Common myeloid progenitor, CD34-positive (primary cell): Measurements from ENCODE around the gene SLC22A17.
A peak's percentile ranks its signal among the peaks of the same experiment; 100 is the strongest.
"Not testable (repeated sequence)": the region's sequence is repeated elsewhere in the genome, so short reads cannot be mapped to it uniquely, and the experiment has no call there.

Experiments
- CTCF ChIA-PET: fragments of 350-600 bp; sonication (Branson Sonifier 250); formaldehyde crosslinking; loops from one replicate; lab custom pipeline; 2021; ENCODE audit warnings: antibody characterized with exemption; lab: Charles Lee
- POLR2A ChIA-PET: fragments of 350-600 bp; sonication (Branson Sonifier 250); formaldehyde crosslinking; loops from one replicate; lab custom pipeline; 2021; ENCODE audit warnings: antibody characterized with exemption; lab: Charles Lee
- DNase-seq, 3 donors: peaks; one replicate each; pipeline versions ENCODE4 v3.0.0 to v3.0.0-alpha.2; 2013
- H3K27ac ChIP-seq, 2 experiments: 1 replicate in 1 of 2; 2 replicates in 1 of 2; pipeline ENCODE4 v1.7.0; 2013; ENCODE audit warnings: inconsistent platforms in 2 of 2, low read length in 2 of 2, mild to moderate bottlenecking in 2 of 2, low read depth in 1 of 2, moderate library complexity in 1 of 2; ENCODE audit not compliant: severe bottlenecking in 2 of 2, insufficient read depth in 1 of 2, poor library complexity in 1 of 2
- H3K27me3 ChIP-seq, 5 experiments: replicated peaks in 2 of 5; 1 replicate in 3 of 5; 2 replicates in 2 of 5; pipeline versions ENCODE4 v1.6.1 to v1.7.0; 2013; ENCODE audit warnings: low read length in 4 of 5, mild to moderate bottlenecking in 2 of 5, moderate library complexity in 2 of 5, inconsistent platforms in 1 of 5; ENCODE audit not compliant: insufficient read depth in 5 of 5, control insufficient read depth in 4 of 5
- H3K36me3 ChIP-seq, 4 experiments: 1 replicate in 2 of 4; 2 replicates in 2 of 4; pipeline versions ENCODE4 v1.6.1 to v1.7.0; 2013; ENCODE audit warnings: low read length in 3 of 4, control low read depth in 1 of 4, mild to moderate bottlenecking in 1 of 4; ENCODE audit not compliant: control insufficient read depth in 4 of 4, insufficient read depth in 4 of 4
- H3K4me1 ChIP-seq, 4 experiments: 1 replicate in 3 of 4; 2 replicates in 1 of 4; pipeline versions ENCODE4 v1.6.1 to v1.7.1; 2013; ENCODE audit warnings: low read length in 3 of 4, mild to moderate bottlenecking in 3 of 4, control low read depth in 1 of 4, inconsistent platforms in 1 of 4, moderate library complexity in 1 of 4; ENCODE audit not compliant: control insufficient read depth in 4 of 4, insufficient read depth in 4 of 4; ENCODE audit errors: control extremely low read depth in 1 of 4
- H3K4me3 ChIP-seq, 7 experiments: 1 replicate in 4 of 7; 2 replicates in 3 of 7; pipeline versions ENCODE4 v1.5.1 to v1.7.0; 2013; ENCODE audit warnings: mild to moderate bottlenecking in 7 of 7, low read length in 6 of 7, moderate library complexity in 6 of 7, inconsistent platforms in 2 of 7, low read depth in 2 of 7, control low read depth in 1 of 7; ENCODE audit not compliant: insufficient read depth in 4 of 7, control insufficient read depth in 1 of 7; ENCODE audit errors: extremely low read depth in 1 of 7
- H3K9me3 ChIP-seq, 5 experiments: 1 replicate in 4 of 5; 2 replicates in 1 of 5; pipeline versions ENCODE4 v1.6.1 to v1.7.1; 2013; ENCODE audit warnings: low read length in 4 of 5, mild to moderate bottlenecking in 2 of 5, inconsistent platforms in 1 of 5, low read depth in 1 of 5, moderate library complexity in 1 of 5; ENCODE audit not compliant: control insufficient read depth in 4 of 5, insufficient read depth in 2 of 5; ENCODE audit errors: control extremely low read depth in 1 of 5
- WGBS: methylation state at CpG from one replicate; pipeline ENCODE4 v1.1.5; 2013; ENCODE audit not compliant: insufficient coverage; 5-methylcytosine and 5-hydroxymethylcytosine counted together

SLC22A17 gene

GRCh38 chr14:23326491-23327332 lies 26.0 kb downstream of the SLC22A17 start:
- no peak overlapping the region for H3K27ac ChIP-seq
- no peak overlapping the region for H3K4me3 ChIP-seq
- peaks cover 13 to 29% (median 25%) of the 10 kb centered on the region in 4 experiments for H3K36me3 ChIP-seq
- H3K9me3 ChIP-seq, result no peaks in the 10 kb centered on the region
- peaks cover 8 to 14% (median 13%) of the 10 kb centered on the region in 4 experiments for H3K4me1 ChIP-seq
- no peaks in the 10 kb centered on the region for H3K27me3 ChIP-seq
- ChIA-PET POLR2A (interaction anchor here (0.7 to 1.0 kb wide), 2 partner anchors 26 to 123 kb away, joined by 3 to 5 read pairs; no protein-coding TSS in a partner anchor), CTCF (interaction anchor here (0.9 to 7.1 kb wide), 26 partner anchors 9 to 236 kb away, joined by 3 to 108 read pairs (median 4); partner anchors contain the start of genes BCL2L2, CMTM5 and SLC22A17)
- WGBS, result 96% methylated on average over 12 of the region's 13 CpGs
- no peak for DNase-seq

DNA sequence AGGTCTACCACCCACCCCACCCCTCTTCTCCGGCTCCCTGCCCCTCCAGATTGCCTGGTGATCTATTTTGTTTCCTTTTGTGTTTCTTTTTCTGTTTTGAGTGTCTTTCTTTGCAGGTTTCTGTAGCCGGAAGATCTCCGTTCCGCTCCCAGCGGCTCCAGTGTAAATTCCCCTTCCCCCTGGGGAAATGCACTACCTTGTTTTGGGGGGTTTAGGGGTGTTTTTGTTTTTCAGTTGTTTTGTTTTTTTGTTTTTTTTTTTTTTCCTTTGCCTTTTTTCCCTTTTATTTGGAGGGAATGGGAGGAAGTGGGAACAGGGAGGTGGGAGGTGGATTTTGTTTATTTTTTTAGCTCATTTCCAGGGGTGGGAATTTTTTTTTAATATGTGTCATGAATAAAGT lies 26.9 kb downstream of the SLC22A17 start:
- H3K27ac ChIP-seq, H3K9me3 ChIP-seq, H3K27me3 ChIP-seq, DNase-seq, H3K4me3 ChIP-seq: not testable (repeated sequence)
- no CpG with 5 or more reads among the region's 5 CpGs for WGBS
- H3K36me3 ChIP-seq, result peaks cover 13 to 29% (median 25%) of the 10 kb centered on the region in 4 experiments
- CTCF ChIA-PET, result interaction anchor here (1.0 to 7.1 kb wide), 9 partner anchors 17 to 235 kb away, joined by 3 to 108 read pairs (median 7); partner anchors contain the start of genes BCL2L2, CMTM5 and SLC22A17
- POLR2A ChIA-PET, result interaction anchor here (0.6 kb wide), 1 partner anchor 74 kb away, joined by 3 read pairs; no protein-coding TSS in a partner anchor
- H3K4me1 ChIP-seq, result peaks cover 8 to 14% (median 13%) of the 10 kb centered on the region in 4 experiments

DNA sequence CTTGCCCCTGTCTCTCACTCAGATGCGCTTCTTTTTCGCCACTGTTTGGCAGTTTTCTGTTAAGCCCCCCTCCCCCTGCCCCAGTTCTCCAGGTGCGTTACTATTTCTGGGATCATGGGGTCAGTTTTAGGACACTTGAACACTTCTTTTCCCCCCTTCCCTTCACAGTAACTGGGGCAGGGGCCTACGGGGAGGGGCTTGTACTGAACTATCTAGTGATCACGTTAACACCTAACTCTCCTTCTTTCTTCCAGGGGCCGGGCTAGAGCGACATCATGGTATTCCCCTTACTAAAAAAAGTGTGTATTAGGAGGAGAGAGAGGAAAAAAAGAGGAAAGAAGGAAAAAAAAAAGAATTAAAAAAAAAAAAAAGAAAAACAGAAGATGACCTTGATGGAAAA lies 27.7 kb downstream of the SLC22A17 start:
- Histone ChIP-seq H3K27ac (no peak overlapping the region), H3K4me3 (no peak overlapping the region), H3K36me3 (peaks cover 13 to 29% (median 25%) of the 10 kb centered on the region in 4 experiments), H3K27me3 (no peaks in the 10 kb centered on the region), H3K4me1 (peaks cover 8 to 21% (median 20%) of the 10 kb centered on the region in 4 experiments), H3K9me3 (no peaks in the 10 kb centered on the region)
- no peak for DNase-seq
- ChIA-PET CTCF (interaction anchor here (0.7 to 1.6 kb wide), 3 partner anchors 8 to 55 kb away, joined by 3 to 4 read pairs (median 3); no protein-coding TSS in a partner anchor), POLR2A (no interaction called here)
- 92% methylated on average over 2 of the region's 7 CpGs for WGBS

DNA sequence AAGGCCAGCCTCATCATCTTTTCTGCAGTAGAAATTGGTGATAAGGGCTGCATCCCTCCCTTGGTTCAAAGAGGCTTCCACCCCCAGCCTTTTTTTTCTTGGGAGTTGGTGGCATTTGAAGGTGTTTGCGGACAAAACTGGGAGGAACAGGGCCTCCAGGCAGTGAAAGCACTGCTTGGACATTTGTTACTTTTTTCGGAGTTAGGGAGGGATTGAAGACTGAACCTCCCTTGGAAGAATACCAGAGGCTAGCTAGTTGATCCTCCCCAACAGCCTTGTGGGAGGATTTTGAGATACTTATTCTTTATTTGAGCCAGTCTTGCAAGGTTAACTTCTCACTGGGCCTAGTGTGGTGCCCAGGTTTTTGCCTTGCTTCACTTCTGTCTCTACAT lies 28.2 kb downstream of the SLC22A17 start:
- WGBS, result 100% methylated on average over 2 of the region's 2 CpGs
- ChIA-PET POLR2A (no interaction called here), CTCF (interaction anchor here (0.7 to 1.6 kb wide), 4 partner anchors 9 to 55 kb away, joined by 3 to 4 read pairs (median 3); no protein-coding TSS in a partner anchor)

GRCh38 chr14:23323838-23324454 lies 28.7 kb downstream of the SLC22A17 start:
- CTCF ChIA-PET, result interaction anchor here (1.1 to 9.1 kb wide), 6 partner anchors 9 to 236 kb away, joined by 3 to 177 read pairs (median 4); partner anchors contain the start of genes BCL2L2 and PPP1R3E
- H3K4me1 ChIP-seq, result peaks cover 8 to 25% (median 22%) of the 10 kb centered on the region in 4 experiments
- POLR2A ChIA-PET, result no interaction called here
- peaks cover 13 to 29% (median 25%) of the 10 kb centered on the region in 4 experiments for H3K36me3 ChIP-seq
- H3K27ac ChIP-seq, result no peak overlapping the region
- H3K4me3 ChIP-seq, result no peak overlapping the region
- no peaks in the 10 kb centered on the region for H3K27me3 ChIP-seq
- DNase-seq, result no peak
- H3K9me3 ChIP-seq, result no peaks in the 10 kb centered on the region
- 91% methylated on average over 14 of the region's 18 CpGs for WGBS

More for the DNA sequence above, 28.2 kb downstream of the SLC22A17 start:
- Histone ChIP-seq H3K9me3 (no peaks in the 10 kb centered on the region), H3K4me3 (no peak overlapping the region), H3K4me1 (peaks cover 8 to 25% (median 22%) of the 10 kb centered on the region in 4 experiments), H3K36me3 (peaks cover 13 to 29% (median 25%) of the 10 kb centered on the region in 4 experiments), H3K27me3 (no peaks in the 10 kb centered on the region), H3K27ac (no peak overlapping the region)
- no peak for DNase-seq

DNA sequence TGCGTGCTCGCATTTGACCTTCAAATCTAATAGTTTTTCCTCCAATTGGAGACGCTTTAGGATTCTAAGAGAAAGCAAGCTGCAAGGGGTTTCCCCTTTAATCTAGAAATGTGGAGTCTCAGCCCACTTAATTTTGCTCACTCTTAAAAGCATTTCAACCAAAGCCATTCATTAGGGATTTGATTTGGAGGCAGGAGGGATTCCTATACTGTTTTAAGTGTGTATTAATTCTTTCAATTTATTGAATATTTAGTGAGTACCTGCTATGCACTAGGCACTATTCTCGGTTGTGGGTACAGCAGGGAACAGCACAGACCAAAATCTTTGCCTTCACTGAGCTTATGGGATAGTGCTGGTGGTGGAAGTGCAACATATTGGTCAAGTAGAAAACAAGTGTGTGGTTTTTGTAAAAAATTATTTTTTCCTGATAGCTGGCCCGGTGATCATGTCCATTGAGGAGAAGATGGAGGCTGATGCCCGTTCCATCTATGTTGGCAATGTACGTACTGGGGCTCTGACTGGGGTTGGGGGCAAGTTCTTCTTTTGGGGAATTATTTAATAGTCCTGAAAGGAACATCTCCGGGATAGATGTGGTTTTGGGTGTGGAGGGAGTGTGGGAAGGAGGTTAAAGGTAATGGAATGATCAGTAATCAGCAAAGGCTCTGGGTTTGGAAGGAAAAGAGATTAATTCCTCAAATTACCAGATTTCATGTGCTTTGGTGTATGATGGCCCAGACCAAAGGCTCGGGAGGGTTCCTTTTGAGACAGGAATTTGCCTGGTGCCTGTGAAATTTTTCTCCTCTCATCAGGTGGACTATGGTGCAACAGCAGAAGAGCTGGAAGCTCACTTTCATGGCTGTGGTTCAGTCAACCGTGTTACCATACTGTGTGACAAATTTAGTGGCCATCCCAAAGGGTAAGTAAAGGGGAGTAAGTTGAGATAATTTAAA lies 29.8 kb downstream of the SLC22A17 start:
- ChIA-PET CTCF (interaction anchor here (0.6 to 9.1 kb wide), 14 partner anchors 12 to 241 kb away, joined by 3 to 177 read pairs (median 4); partner anchors contain the start of genes BCL2L2, CMTM5, HOMEZ and PPP1R3E), POLR2A (interaction anchor here (0.7 to 2.9 kb wide), 4 partner anchors 16 to 156 kb away, joined by 3 to 38 read pairs (median 8); partner anchors contain the start of genes BCL2L2 and PPP1R3E)
- H3K4me1 ChIP-seq, result peaks cover 8 to 25% (median 22%) of the 10 kb centered on the region in 4 experiments
- H3K9me3 ChIP-seq, result no peaks in the 10 kb centered on the region
- whole genome bisulfite sequencing, result 85% methylated on average over 5 of the region's 10 CpGs
- peaks cover 13 to 29% (median 25%) of the 10 kb centered on the region in 4 experiments for H3K36me3 ChIP-seq
- H3K4me3 ChIP-seq, result peak overlapping the region; percentile 66 to 93 (median 83)
- peak overlapping the region; percentile 89 to 92 for H3K27ac ChIP-seq
- H3K27me3 ChIP-seq, result no peaks in the 10 kb centered on the region
- no peak for DNase-seq
